Small intestine (tissue), 7 donors: Measurements from ENCODE around the gene DQX1. TPM values are rescaled to one million over a fixed set of nuclear protein-coding genes. Genes with fewer than 3 reads are reported as not detected.

Experiments
- DNase-seq, 2 donors: peaks; one replicate each; pipeline versions ENCODE4 v3.0.0 to v3.0.0-alpha.2; 2013
- FAIRE-seq: peaks from 2 replicates; lab custom pipeline; 2012; peaks lifted over from hg19 to GRCh38; lab: Jason Lieb, UNC
- H3K27ac ChIP-seq, 3 donors: one replicate each; pipeline ENCODE4 v1.5.1; 2013; ENCODE audit warnings: low read length in 2 of 3, mild to moderate bottlenecking in 2 of 3, control low read depth in 1 of 3, inconsistent platforms in 1 of 3, low read depth in 1 of 3, moderate library complexity in 1 of 3
- H3K27me3 ChIP-seq, 3 donors: one replicate each; pipeline ENCODE4 v1.6.1; 2013; ENCODE audit warnings: low read length in 3 of 3, inconsistent platforms in 1 of 3; ENCODE audit not compliant: control insufficient read depth in 3 of 3, insufficient read depth in 3 of 3
- H3K36me3 ChIP-seq, 3 donors: one replicate each; pipeline ENCODE4 v1.6.1; 2013; ENCODE audit warnings: low read length in 3 of 3, inconsistent platforms in 1 of 3, low read depth in 1 of 3, mild to moderate bottlenecking in 1 of 3, moderate library complexity in 1 of 3; ENCODE audit not compliant: control insufficient read depth in 3 of 3, insufficient read depth in 2 of 3
- H3K4me1 ChIP-seq, 3 donors: one replicate each; pipeline ENCODE4 v1.6.1; 2013; ENCODE audit warnings: low read length in 2 of 3, inconsistent platforms in 1 of 3, low read depth in 1 of 3, mild to moderate bottlenecking in 1 of 3, moderate library complexity in 1 of 3; ENCODE audit not compliant: control insufficient read depth in 3 of 3, insufficient read depth in 2 of 3
- H3K4me3 ChIP-seq, 3 donors: one replicate each; pipeline ENCODE4 v1.5.1; 2013; ENCODE audit warnings: low read length in 3 of 3, control low read depth in 1 of 3, inconsistent platforms in 1 of 3, low read depth in 1 of 3, mild to moderate bottlenecking in 1 of 3, moderate library complexity in 1 of 3
- H3K9me3 ChIP-seq, 2 donors: one replicate each; pipeline ENCODE4 v1.6.1; 2013; ENCODE audit warnings: low read depth in 1 of 2, low read length in 1 of 2; ENCODE audit not compliant: control insufficient read depth in 2 of 2, insufficient read depth in 1 of 2
- WGBS, 3 donors: extraction: QIAGEN DNeasy Blood & Tissue Kit; methylation state at CpG; one replicate each; pipeline ENCODE4 v1.1.7; 2013; 5-methylcytosine and 5-hydroxymethylcytosine counted together
- polyA plus RNA-seq, 4 donors: library from polyadenylated mRNA; stranded (reverse) in 3 of 4; unstranded in 1 of 4; fragments of 200-250 nt in 3 of 4; fragments of 120-200 nt in 1 of 4; gene quantifications; one replicate each; pipeline versions ENCODE4 v1.2.1 to v1.2.3, GENCODE V29; 2013
- donor health status: healthy with polysubstance abuse.
- donor health status: control.
- donor health status: control.
- donor health status: Bipolar disorder and iron deficiency.
- donor health status: healthy.

The DQX1 gene
- polyA plus RNA-seq, 4 donors = 15.8 to 106 (median 39.6) TPM

DNA sequence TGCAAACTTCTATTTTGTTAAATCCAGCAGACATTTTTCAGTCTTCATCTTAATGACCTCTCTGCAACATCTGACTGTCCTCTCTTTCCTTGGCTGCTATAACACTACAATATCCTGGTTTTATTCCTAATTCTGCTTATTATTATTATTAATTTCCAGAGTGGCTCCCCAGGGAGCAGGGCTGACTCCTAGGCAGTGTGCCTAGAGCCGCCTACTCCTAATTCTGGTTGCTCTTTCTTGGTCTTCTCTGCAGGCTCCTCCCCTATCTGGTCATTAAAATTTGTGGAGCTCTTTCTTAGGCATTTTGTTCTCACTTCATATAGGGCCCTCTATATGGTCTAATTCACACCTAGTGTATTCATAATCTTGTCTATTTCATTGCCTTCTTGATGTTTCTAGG, 16.9 kb upstream of the DQX1 start:
- FAIRE-seq (no peak), DNase-seq (no peak)
- H3K4me1 ChIP-seq = no peaks in the 10 kb centered on the region
- 80 to 100% (median 86%) methylated on average over 1 of the region's 1 CpG for WGBS, 3 donors
- no peaks in the 10 kb centered on the region for H3K36me3 ChIP-seq
- no peak overlapping the region for H3K4me3 ChIP-seq
- no peaks in the 10 kb centered on the region for H3K9me3 ChIP-seq
- no peak overlapping the region for H3K27ac ChIP-seq
- H3K27me3 ChIP-seq = peaks cover 0 to 23% (median 0%) of the 10 kb centered on the region in 3 donors

DNA sequence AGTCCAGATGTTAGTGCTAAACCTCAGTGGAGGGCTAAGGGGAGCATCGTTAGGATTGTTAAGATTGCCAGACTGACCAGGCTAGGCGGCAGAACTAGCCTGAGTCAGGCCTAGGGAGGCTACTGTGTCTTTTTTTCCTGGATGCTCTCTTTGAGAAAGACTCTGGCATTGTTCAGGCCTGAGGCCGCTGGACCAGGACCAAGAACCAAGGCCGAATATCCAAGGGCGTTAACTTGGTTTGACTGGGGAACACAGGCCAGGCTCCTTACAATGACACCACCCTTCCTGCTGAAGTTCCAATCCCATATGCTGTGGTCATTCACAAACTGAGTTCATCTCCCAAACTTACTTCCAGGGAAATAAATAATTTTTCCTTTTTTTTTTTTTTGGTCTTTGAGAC, 14.3 kb upstream of the DQX1 start:
- H3K36me3 ChIP-seq = no peaks in the 10 kb centered on the region
- H3K9me3 ChIP-seq = no peaks in the 10 kb centered on the region
- H3K27me3 ChIP-seq = peaks cover 0 to 38% (median 0%) of the 10 kb centered on the region in 3 donors
- DNase-seq = no peak
- H3K4me1 ChIP-seq = no peaks in the 10 kb centered on the region
- no peak for FAIRE-seq
- no peak overlapping the region for H3K27ac ChIP-seq
- 71 to 89% (median 83%) methylated on average over 5 of the region's 5 CpGs for WGBS, 3 donors
- H3K4me3 ChIP-seq = no peak overlapping the region

DNA sequence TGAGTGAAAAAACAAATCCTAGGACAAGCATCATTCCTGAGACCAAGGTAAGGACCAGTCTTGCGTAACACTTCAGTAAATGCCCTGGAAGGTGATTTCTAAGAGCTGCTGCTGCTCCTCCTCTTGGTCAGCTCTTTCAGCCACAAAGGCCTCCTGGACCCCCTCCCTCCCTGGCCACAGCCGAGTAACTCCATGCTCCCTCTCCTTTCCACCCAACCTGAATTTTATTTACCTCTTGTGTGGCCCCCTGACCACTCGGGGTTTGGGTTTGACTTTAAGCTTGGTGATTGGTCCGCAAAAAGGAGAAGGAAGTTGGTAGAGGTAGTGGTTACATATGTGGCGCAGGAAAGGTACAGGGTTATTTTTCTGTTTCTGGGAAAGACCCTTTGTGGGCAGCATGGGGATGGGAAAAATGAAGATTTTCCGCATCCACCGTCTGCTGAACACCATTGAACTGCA, 12.9 kb upstream of the DQX1 start:
- Histone ChIP-seq H3K27me3 (peaks cover 0 to 38% (median 0%) of the 10 kb centered on the region in 3 donors), H3K4me3 (no peak overlapping the region), H3K27ac (no peak overlapping the region), H3K36me3 (peaks cover 0 to 1% (median 0%) of the 10 kb centered on the region in 3 donors), H3K4me1 (no peaks in the 10 kb centered on the region), H3K9me3 (no peaks in the 10 kb centered on the region)
- no peak for DNase-seq
- 57 to 80% (median 67%) methylated on average over 7 of the region's 7 CpGs for WGBS, 3 donors
- no peak for FAIRE-seq

DNA sequence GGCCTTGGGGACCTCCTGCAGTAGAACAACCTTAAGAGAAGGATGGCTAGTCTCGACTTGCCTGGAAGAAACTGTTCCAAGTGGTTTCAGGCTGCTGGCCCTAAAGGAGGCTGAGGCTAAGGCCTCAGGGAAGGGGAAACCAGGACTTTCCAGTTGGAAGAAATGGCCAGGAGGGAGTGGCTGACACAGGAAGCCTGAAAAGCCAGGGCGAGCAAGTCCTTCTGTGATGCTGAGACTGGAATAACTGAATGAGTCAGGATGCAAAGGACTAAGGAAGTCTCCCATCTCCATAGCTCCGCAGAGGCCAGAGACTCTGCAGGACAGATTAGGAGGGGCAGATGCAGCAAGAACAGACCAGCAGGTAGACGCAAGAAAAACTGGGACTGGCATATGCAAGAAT, 11.1 kb upstream of the DQX1 start:
- H3K27ac ChIP-seq = no peak overlapping the region
- DNase-seq = no peak
- H3K36me3 ChIP-seq = peaks cover 0 to 15% (median 0%) of the 10 kb centered on the region in 3 donors
- H3K27me3 ChIP-seq = peaks cover 0 to 38% (median 0%) of the 10 kb centered on the region in 3 donors
- no peak overlapping the region for H3K4me3 ChIP-seq
- no peak for FAIRE-seq
- 70 to 75% (median 72%) methylated on average over 4 of the region's 4 CpGs for WGBS, 3 donors
- no peaks in the 10 kb centered on the region for H3K9me3 ChIP-seq
- H3K4me1 ChIP-seq = no peaks in the 10 kb centered on the region

DNA sequence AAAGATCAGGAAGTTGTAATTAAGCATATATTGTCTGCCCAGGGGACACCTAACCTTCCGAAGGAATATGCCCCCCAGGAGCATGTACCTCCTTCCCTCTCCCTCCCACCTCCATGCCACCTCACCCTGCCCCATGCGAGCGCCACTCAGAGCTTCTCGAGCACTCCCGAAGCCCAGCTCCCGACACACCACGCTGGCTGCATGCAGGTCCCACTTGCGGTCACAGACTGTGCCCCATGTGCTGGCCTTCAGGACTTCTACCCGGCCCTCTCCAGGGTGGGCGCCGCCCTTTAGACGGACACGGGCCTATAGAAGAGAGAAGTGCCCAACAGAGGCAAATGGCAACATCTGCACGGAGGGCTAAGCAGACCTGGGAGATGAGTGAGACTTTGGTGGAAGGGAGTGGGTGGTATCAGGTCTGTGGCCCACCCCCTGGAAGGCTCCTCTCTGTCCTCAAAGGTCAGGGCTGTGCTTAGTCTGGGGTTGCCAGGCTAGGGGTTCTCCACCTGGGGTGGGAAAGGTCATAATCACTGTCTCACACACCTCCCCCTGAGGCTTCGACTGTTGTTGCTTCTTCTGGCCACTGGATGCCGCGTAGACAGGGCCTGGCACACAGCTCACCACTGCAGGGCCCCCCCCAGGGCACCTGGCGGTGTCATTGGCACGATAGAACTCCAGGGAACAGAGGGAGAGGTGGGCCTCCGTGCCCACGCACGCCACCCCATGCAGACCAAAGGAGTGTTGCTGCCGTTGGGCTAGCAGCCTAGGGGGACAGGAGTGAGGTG, 10.3 kb upstream of the DQX1 start:
- Histone ChIP-seq H3K27me3 (peaks cover 0 to 38% (median 0%) of the 10 kb centered on the region in 3 donors), H3K27ac (no peak overlapping the region), H3K9me3 (no peaks in the 10 kb centered on the region), H3K4me1 (no peaks in the 10 kb centered on the region), H3K4me3 (no peak overlapping the region), H3K36me3 (peaks cover 0 to 15% (median 0%) of the 10 kb centered on the region in 3 donors)
- FAIRE-seq = no peak
- no peak for DNase-seq
- 78 to 87% (median 79%) methylated on average over 23 of the region's 23 CpGs for WGBS, 3 donors

DNA sequence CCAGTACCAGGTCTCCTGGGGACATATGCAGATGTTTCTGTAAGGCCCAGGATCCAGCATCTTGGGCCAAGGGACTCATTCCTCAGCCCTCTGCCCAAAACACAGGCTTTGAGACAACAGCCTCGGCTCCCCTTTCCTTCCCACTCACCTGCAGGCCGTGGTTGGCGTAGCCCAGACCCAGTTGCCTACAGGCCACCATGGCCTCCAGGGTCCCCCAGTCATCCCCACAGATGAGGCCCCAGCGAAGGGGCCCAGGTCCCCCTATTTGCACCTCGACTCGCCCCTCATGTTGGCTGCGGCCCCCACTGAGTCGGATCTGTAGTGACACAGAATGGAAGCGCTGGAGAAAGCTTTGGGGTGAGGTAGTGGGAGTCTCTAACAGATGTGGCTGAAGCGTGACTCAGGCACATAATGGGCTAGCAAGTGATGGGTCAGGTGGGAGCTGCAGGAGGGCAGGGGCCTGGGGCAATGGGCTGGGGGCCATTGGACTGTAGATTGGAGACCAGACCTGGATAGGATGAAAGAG, 9.5 kb upstream of the DQX1 start:
- DNase-seq (no peak), FAIRE-seq (no peak)
- 83 to 93% (median 90%) methylated on average over 10 of the region's 10 CpGs for WGBS, 3 donors
- H3K4me1 ChIP-seq = peaks cover 0 to 5% (median 0%) of the 10 kb centered on the region in 3 donors
- no peaks in the 10 kb centered on the region for H3K9me3 ChIP-seq
- peaks cover 0 to 38% (median 0%) of the 10 kb centered on the region in 3 donors for H3K27me3 ChIP-seq
- H3K36me3 ChIP-seq = peaks cover 0 to 15% (median 0%) of the 10 kb centered on the region in 3 donors
- no peak overlapping the region for H3K4me3 ChIP-seq
- no peak overlapping the region for H3K27ac ChIP-seq

DNA sequence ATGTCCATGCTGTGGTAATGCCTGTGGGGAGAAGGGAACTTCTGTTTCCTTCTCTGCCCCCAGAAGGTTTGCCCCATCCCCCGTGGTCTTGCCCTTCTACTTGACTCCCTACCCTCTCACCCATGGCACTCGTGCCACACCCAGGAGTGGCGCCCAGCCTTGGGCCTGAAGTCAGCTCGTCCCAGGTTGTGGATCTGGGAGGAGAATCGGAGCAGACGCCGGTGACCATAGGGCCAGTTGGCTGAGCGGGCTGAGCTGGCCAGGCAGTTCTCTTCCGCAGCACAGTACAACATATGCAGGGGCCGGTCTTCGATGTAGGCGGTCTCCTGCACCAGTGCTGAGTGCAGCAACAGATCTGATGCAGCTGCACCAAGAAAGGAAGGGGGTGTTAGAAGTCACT, 8.4 kb upstream of the DQX1 start:
- Histone ChIP-seq H3K36me3 (peaks cover 0 to 15% (median 0%) of the 10 kb centered on the region in 3 donors), H3K4me3 (no peak overlapping the region), H3K9me3 (no peaks in the 10 kb centered on the region), H3K4me1 (peaks cover 0 to 6% (median 0%) of the 10 kb centered on the region in 3 donors), H3K27ac (no peak overlapping the region), H3K27me3 (peaks cover 0 to 32% (median 0%) of the 10 kb centered on the region in 3 donors)
- 75 to 80% (median 78%) methylated on average over 12 of the region's 12 CpGs for WGBS, 3 donors
- DNase-seq (no peak), FAIRE-seq (no peak)

DNA sequence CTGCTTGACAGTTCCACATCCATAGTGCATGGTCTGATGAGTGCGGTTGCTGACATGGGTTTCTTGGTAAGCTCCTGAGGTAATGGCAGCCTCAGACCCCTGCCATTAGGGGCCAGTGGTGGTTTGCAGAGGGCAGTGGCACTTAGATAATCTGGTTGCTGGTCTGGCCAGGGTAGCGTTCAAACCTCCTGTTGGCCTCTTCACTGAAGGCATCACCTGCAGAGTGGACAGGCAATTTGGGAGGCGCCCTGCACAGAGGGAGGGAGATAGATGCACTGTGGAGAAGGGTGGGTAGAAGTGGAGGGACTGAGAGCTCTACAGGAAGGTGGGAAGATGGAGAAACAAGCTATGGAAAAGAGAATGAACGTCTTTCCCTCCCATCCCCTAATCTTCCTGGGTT, 7.4 kb upstream of the DQX1 start:
- H3K27me3 ChIP-seq = peaks cover 0 to 24% (median 0%) of the 10 kb centered on the region in 3 donors
- H3K27ac ChIP-seq = no peak overlapping the region
- H3K9me3 ChIP-seq = no peaks in the 10 kb centered on the region
- DNase-seq (no peak), FAIRE-seq (no peak)
- peaks cover 0 to 8% (median 3%) of the 10 kb centered on the region in 3 donors for H3K4me1 ChIP-seq
- no peak overlapping the region for H3K4me3 ChIP-seq
- H3K36me3 ChIP-seq = peaks cover 0 to 17% (median 0%) of the 10 kb centered on the region in 3 donors
- WGBS, 3 donors = 84 to 85% (median 84%) methylated on average over 4 of the region's 4 CpGs
